Right ventricle myocardium inferior (tissue), 1 donor: Measurements from ENCODE around the gene GVQW3. TPM values are rescaled to one million over a fixed set of nuclear protein-coding genes. Genes with fewer than 3 reads are reported as not detected.
A peak's percentile ranks its signal among the peaks of the same experiment; 100 is the strongest.

Experiments
- ATAC-seq: fragments of 200-7000 bp; cut with Tn5 transposase; one replicate; pipeline ENCODE4 v1.9.1; 2020; ENCODE audit warnings: mild to moderate bottlenecking, moderate library complexity
- DNase-seq: peaks from one replicate; pipeline ENCODE4 v3.0.0; 2021; ENCODE audit errors: missing footprints
- intact Hi-C: fragments of 100-400 bp; cut with DNase I; formaldehyde crosslinking; loops from one replicate; pipeline ENCODE4 v1.11.0; 2022
- long read RNA-seq: library from polyadenylated mRNA; unstranded; transcript quantifications from one replicate; pipeline ENCODE4 v2.0.0, GENCODE V29; 2021
- total RNA-seq: library from RNA; stranded (reverse); fragmentation: NEBNext Ultra II Directional; extraction: Animal tissue kit (Norgen Biotek cat#: 25700); gene quantifications from one replicate; pipeline ENCODE4 v1.2.1, GENCODE V29; 2021
- donor health status: DM: no; HTN: yes; CAD: no; lungs with severe emphysema.

Gene GVQW3
- 1.9 TPM for total RNA-seq
- long read RNA-seq, result 0 reads

DNA sequence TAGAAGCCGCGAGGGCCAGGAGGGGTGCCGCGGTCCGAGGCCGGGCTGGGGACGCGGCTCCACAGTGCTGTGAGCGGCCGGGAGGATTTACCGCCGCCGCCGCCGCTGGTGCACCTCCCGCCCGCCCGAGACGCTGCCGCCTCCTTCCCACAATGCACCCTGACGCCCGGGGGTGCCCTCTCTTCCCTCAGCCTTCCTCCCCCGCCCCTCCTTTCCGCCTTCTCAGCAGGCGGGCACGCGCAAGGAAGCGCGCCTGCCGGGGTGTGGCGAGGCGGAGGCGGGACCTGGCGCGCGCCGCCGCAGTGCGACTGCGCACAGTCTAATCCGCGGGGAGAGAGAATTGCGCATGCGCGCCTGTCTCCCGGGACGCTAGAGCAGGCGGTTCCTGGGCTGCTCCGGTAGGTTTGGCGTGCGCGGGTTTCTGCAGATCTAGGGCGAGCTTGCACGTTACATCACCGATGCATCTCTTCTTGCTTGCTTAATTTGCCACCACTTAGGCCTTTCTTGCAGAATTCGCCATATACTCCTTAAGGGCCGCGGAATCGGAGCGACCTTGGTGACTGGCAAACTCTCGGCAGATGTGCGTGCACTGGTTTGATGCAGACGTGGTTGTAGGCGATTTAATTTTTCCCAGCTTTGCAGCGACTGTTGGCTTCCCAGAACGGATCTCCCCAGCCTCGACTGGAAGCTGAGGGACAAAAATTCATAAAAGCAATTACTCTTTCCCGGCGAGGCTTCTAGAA is at the start of gene GVQW3, which contains the start of gene THAP12:
TSS of gene GVQW3 (plus strand) at position 347 of the 743 bp plus-strand sequence. CDS start 506 bp downstream, outside the sequence.
TSS of gene THAP12 (minus strand) at position 156 of the 743 bp plus-strand sequence. CDS start 296 bp downstream, outside the sequence.
- intact Hi-C loops, result loop anchor here (1.0 kb wide), 1 partner anchor 63 kb away; no protein-coding TSS in a partner anchor
- ATAC-seq, result peak; percentile 98
- peak; percentile 99 for DNase-seq

DNA sequence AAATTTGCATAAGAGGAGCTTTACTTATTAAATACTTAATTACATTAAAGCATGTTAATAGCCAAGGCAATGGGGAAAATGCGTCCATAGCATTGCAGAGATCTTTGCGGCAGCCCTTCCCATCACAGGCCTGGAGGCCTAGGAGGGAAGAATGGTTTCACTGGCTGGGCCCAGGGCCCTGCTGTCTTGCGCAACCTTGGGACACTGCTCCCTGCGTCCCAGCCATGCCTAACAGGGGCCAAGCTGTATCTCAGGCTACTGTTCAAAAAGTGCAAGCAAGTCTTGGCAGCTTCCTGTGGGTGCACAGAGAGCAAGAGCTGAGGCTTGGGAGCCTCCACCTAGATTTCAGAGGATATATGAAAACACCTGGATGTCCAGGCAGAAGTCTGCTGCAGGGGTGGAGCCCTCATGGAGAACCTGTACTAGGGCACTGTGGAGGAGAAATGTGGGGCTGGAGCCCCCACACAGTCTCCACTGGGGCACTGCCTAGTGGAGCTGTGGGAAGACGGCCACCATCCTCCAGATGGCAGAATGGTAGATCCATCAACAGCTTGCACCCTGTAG is 46.2 kb upstream of the GVQW3 start:
- no peak for ATAC-seq
- DNase-seq, result no peak
- intact Hi-C loops, result no loop called here

DNA sequence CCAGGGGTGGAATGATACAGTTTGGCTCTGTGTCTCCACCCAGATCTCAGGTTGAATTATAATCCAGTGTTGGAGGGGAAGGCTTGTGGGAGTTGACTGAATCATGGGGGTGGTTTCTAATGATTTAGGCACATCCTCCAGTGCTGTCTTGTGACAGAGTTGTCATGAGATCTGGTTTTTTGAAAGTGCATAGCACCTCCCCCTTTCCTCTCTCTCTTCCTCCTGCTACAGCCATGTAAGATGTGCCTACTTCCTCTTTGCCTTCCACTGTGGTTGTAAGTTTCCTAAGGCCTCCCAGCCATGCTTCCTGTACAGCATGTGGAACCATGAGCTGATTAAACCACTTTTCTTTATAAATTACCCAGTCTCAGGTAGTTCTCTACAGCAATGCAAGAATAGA is 45.3 kb upstream of the GVQW3 start:
- peak; percentile 24 for ATAC-seq
- intact Hi-C loops, result no loop called here
- no peak for DNase-seq

DNA sequence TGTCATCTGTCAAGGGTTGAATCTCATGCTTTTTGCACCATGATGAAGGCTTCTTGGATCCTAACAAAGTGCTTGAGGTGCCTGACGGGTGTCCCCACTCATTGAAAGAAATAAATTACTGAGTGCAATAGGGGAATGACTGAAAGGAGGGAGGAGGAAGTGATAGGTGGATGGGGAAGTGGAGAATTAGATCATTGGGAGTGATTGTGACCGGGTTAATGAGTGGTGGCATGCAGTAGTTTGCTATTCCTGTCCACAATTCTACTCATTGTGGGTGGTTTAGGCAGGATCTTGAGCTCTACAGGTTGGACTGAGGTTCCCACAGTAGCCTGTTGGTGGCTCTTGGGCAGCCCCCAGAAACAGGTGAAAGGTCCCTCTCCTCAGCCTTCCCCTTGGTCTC is 44.5 kb upstream of the GVQW3 start:
- intact Hi-C loops, result no loop called here
- ATAC-seq (no peak), DNase-seq (no peak)

DNA sequence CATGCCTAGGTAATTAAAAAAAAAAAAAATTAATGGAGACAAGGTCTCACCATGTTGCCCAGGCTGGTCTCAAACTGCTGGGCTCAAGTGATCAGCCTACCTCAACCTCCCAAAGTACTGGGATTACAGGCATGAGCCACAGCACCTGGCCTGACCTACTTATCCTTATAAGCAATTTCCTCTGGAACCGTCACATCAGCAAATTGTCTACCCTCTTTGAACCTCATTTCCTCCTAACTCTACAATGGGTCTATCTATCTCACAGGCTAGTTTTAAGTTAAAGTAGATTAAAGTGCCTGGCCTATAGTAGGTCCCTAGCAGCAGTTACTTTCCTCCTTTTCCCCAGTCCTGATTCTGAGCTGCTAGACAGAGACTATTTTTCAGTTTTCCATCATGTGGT is 43.7 kb upstream of the GVQW3 start:
- intact Hi-C loops, result no loop called here
- ATAC-seq, result no peak
- no peak for DNase-seq

DNA sequence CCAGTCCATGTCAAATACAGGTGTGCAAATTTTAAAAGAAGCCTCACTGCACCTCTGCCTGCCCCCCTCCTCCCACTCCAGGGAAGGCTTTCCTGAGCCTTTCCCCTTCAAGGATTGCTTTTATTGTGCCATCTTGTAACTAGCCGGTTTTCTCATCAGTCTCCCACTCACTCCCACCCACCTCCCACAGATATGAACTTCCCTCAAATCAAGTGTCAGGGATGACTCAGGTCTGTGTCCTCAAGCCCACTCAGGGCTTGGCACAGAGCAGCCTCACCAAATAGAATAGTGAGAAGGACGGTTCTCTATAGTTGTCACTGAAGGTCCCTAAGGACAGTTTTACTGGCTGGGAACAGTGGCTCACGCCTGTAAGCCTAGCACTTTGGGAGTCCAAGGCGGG is 43.2 kb upstream of the GVQW3 start:
- DNase-seq (no peak), ATAC-seq (no peak)
- intact Hi-C loops, result no loop called here

DNA sequence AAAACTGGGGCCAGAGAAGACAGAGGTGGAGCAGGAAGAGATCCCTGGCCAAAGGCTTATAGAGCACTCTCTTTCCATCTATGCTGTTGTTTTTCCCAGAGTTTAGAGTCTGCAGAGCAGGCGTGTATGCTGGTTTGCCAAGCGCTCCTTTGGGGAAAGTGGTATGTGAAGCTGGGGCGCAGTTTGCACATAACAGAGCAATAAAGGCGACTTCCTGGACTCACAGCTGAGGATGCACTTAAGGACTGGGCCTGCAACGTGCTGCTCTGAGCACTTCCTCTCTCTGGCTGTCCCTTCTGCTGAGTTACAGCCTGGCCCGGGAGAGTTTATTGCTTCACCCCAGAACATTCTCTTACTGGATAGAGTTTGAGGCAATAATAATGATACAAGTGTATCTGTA is 41.9 kb upstream of the GVQW3 start:
- DNase-seq (peak; percentile 85), ATAC-seq (peak; percentile 96)
- intact Hi-C loops, result no loop called here

DNA sequence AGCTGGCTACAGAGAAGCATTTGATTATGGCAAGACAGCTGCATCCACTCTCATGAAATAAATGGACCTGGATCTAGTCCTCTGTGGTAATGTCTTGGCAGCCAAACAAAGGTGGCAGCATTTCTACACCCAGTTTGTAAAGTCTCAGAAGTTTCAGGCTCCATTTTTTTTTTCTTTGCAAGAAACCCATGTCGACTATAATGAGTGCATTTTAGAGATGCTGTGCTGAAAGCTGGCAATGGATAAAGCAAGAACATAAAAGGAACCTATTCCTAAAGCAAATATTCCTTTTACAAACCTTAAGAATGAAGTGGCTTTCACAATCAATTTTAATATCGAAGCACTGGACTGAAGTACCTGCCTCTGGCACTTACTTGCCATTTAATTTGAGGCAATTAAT is 33.7 kb upstream of the GVQW3 start:
- intact Hi-C loops, result no loop called here
- ATAC-seq, result no peak

DNA sequence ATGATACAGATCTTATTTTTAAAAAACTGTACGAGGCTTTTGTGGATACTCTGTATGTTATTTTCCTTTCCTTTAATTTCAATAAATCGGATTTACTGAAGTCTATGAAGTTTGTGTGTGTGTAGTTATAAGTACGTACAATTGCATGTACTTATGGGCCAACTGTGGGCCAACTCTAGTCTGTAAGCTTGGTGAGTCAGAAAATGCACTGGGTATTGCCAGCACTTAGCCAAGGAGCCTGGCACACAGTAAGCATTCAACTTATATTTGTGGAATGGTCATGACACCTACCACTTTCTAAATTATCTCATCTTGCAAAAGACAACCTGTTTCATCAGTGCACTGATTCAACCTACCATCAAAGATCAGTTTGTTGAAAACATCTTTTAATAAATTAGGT is 32.8 kb upstream of the GVQW3 start:
- DNase-seq (no peak), ATAC-seq (no peak)
- intact Hi-C loops, result no loop called here

More for the DNA sequence above, 33.7 kb upstream of the GVQW3 start:
- DNase-seq, result no peak

DNA sequence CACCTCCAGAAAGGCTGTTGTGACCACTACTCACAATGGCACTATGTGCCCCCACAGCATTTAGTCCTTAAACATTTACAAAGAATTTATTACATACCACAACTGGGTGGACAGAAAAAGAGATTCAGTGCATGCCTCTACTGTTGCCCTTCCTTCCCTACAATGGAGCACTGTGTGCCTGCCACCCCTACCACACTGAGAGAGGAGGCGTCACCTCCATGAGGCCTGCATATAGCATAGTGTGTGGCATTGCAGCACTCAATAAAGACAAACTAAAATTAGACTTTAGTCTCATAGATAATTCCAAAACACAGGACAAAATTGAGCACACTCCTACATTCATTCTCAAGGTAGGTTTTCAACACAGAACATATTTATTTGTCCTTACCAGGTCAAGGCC is 26.0 kb upstream of the GVQW3 start:
- no peak for ATAC-seq
- intact Hi-C loops, result no loop called here
- no peak for DNase-seq

DNA sequence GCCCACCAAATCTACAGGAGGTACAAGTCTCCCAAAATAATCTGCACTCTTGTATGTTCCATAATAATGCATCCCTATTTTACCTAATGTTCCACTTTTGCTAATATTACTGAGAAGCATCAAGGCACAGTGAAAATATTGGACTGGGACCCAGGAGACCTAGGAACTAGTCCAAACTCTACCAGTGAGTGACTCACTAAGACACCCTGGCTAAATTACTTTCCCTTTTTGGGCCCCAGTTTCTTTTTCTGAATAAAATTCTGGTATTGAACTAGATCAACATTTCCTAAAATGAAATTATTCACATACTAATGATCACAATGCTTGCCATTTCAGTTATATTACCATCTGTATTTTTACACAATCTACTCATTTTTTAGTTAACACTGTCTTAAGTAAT is 19.7 kb upstream of the GVQW3 start:
- DNase-seq, result no peak

DNA sequence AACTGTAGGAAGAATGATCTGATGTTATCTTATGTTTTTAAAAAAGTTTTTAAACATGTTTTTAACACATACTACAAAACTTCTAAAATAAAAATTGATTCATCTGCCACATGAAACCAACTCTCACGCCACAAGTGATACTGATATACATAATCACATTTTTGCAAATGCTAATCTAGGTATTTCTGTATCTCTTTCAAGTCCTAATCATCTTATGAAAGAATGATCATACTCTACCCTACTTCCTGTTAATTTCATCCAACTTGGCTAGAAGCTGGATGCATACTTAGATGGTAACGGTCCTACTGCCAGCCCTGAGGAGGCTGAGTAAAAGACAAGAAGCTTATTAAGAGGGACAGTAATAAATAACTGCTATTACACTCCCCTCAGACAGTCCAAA is 19.3 kb upstream of the GVQW3 start:
- no peak for DNase-seq
- ATAC-seq, result no peak
- intact Hi-C loops, result no loop called here

More for the DNA sequence above, 19.7 kb upstream of the GVQW3 start:
- no peak for ATAC-seq
- intact Hi-C loops, result no loop called here

DNA sequence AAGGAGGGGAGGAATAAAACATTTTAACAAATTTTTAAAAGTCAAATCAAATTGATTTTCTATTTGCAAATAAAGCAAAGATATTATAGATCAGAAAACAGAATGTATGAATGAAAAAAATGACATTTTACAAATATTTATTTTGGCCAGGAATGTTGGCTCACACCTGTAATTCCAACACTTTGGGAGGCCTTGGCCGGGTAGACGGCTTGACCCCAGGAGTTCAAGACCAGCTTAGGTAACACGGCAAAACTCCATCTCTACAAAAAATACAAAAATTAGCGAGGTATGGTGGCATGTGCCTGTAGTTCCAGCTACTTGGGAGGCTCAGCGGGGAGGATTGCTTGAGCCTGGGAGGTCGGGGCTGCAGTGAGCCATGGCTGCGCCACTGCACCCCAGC is 18.4 kb upstream of the GVQW3 start:
- no peak for ATAC-seq
- intact Hi-C loops, result no loop called here
- no peak for DNase-seq

DNA sequence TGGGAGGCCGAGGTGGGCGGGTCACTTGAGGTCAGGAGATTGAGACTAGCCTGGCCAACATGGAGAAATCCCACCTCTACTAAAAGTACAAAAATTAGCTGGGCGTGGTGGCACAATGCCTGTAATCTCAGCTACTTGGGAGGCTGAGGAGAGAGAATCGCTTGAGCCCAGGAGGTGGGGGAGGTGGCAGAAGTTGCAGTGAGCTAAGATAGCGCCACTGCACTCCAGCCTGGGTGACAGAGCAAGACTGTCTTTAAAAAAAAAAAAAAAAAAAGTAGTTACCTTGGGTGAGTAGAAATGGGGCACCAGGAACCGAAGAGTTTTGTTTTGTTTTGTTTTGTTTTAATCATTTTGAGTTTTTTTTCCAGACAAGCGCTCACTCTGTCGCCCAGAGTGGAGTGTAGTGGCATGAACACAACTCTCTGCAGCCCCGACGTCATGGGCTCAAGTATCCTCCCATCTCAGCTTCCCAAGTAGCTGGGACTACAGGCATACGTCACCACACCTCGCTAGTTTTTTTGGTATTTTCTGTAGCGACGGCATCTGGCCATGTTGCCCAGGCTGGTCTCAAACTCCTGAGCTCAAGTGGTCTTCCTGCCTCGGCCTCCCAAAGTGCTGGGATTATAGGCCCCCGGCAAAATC is 16.0 kb upstream of the GVQW3 start:
- no peak for ATAC-seq
- intact Hi-C loops, result no loop called here
- no peak for DNase-seq

DNA sequence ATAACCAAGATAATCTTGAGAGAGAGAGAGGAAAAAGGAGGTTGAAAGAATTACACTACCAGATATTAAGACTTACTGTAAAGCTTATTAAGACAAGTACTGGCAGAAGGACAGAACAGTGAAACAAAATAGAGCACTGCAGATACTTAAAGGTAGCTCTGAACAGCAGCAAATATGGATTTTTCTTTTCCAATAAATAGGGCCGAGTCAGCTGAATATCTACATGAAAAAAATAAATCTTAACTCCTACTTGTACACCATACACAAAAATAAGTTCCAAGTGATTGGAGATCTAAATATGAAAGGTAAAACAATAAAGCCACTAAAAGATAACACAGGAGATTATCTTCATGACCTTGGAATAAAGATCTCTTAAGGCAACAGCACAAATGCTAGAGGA is 12.6 kb upstream of the GVQW3 start:
- ATAC-seq (no peak), DNase-seq (no peak)
- intact Hi-C loops, result no loop called here

DNA sequence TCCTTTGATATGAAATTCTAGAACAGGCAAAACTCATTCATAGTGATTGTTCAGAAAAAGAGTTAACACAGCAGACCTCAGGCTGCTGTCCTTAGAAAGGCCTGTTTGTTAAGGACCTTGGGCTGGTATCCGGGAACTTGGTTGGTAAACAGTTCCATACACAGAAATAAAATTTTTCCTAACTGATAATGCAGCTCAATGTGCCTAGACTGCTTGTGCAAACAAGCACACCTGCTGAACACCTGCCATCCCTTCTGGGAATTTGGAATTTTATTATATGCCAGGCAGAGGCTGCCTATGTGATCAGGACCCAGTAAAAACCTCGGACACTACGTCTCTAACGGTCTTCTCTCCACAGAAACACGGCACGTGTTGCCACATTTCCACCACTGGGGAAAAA is 11.7 kb upstream of the GVQW3 start:
- intact Hi-C loops, result no loop called here
- ATAC-seq, result no peak

DNA sequence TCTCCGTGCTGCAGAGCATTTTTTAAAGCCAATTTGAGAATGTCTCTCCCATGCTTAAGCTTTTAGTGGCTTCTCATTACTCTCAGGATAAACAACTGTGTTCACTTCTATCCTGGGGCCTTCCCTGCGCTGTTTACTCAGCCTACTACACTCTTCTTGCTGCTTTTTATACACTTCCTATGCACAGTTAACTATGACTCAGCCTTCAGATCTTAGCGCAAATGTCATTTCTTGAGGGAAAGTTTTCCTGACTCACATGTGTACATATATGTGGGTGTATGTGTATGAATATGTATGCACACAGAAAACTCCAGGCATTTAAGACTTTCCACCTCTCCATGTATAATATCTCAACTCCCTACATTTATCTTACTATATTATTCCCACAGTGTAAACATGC is 10.0 kb upstream of the GVQW3 start:
- intact Hi-C loops, result no loop called here
- ATAC-seq (no peak), DNase-seq (no peak)

More for the DNA sequence above, 11.7 kb upstream of the GVQW3 start:
- DNase-seq, result no peak

DNA sequence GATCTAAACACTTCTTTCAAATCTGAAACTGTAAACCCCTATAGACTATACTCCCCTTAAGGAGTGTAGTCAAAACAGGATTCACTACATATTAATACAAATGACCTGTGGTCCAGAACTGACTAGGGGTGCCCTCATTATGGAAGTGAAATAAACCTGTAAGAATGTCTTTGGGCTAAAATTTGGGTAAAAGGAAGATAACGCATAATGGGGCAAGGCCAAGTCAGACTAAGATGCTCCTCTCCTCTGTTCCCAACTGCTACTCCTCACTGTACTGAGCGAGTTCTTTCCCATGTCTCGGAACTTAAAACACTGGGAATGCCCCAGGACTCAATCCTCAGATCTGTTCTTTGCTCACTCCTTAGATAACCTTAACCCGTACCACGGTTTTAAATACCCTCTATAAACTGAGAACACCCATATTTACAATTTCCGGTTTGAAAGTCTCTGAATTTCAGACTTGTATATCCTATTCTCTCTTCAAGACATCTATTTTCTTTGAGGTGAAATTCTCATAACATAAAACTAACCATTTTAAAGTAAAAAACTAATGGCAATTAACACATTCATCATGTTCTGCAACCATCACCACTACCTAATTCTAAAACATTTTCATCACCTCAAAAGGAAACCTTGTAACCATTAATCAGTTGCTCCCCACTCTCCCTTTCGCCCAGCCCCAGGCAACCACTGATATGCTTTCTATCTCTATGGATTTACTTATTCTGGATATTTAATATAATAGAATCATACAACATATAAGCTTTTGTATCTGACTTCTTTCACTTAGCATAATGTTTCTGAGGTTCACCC is 4.2 kb upstream of the GVQW3 start:
- ATAC-seq, result no peak
- intact Hi-C loops, result no loop called here
- no peak for DNase-seq

DNA sequence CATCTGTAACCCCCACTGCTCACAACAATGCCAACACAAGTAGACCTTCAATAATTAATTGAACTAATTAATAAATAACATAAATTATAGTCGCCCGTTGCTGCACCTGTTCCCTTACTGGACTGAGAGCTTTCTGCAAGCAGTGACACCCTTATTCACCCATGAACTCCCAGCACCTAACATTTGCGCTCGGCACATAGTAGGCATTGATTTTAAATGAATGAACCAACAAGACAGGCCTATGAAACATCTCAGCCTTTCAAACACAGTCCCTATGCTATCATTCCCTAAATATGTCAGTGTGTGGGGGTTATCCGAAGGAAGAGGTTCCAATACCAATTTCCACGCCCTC is 1.3 kb upstream of the GVQW3 start:
- intact Hi-C loops, result no loop called here
- DNase-seq (no peak), ATAC-seq (no peak)
